ENCODE results near the gene DNAJA3. TPM values are rescaled to one million over a fixed set of nuclear protein-coding genes. Genes with fewer than 3 reads are reported as not detected.
"Not testable (repeated sequence)": the region's sequence is repeated elsewhere in the genome, so short reads cannot be mapped to it uniquely, and the experiment has no call there.

The DNAJA3 gene
- total and polyA plus RNA-seq, 2 donors (not counting 3 experiments of a cell fraction or from before 2014, with no cell fraction given) = 33.4 to 45.4 TPM

DNA sequence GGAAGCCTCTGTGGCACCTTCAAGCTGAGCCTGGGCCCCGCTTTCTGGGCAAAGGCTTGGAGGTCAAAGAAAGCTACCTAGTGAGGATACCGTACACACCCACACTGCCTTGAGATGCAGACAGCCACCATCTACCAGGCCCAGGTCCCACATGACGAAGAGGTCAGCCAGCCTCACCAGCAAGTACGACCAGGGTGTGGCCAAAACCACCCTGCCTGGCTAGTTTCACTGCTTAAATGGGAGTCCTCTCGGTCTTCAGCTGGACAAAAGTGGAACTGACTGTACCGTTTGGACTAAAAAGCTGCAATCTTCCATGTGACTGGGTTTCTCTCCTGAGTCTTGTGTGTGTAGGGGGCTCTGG lies 32.4 kb upstream of the DNAJA3 start:
- DNase-seq (ENCODE audit: low read depth, low spot score) (no peak), FAIRE-seq (no peak)
- no peak overlapping the region for H2AFZ ChIP-seq (ENCODE audit: low read depth, low read length)
- H3K9me1 ChIP-seq (replicated peaks; ENCODE audit: control insufficient read depth, extremely low read depth, insufficient read depth, low read length) = no peaks in the 10 kb centered on the region
- no peaks in the 10 kb centered on the region for H4K20me1 ChIP-seq (replicated peaks; ENCODE audit: control insufficient read depth, extremely low read depth, insufficient read depth, low read length)
- no peak overlapping the region for H3K4me3 ChIP-seq (replicated peaks in 1 of 3; ENCODE audit: insufficient read depth in 1 of 3, low read depth in 1 of 3, low read length in 3 of 3)
- TF ChIP-seq EZH2 (IDR thresholded peaks at IDR 0.05; ENCODE audit: borderline replicate concordance, low read depth, low read length, severe bottlenecking) = no peak
- no peak for TF ChIP-seq POLR2A (IDR thresholded peaks at IDR 0.05; ENCODE audit: low read depth, low read length)
- TF ChIP-seq, protein P1, sequence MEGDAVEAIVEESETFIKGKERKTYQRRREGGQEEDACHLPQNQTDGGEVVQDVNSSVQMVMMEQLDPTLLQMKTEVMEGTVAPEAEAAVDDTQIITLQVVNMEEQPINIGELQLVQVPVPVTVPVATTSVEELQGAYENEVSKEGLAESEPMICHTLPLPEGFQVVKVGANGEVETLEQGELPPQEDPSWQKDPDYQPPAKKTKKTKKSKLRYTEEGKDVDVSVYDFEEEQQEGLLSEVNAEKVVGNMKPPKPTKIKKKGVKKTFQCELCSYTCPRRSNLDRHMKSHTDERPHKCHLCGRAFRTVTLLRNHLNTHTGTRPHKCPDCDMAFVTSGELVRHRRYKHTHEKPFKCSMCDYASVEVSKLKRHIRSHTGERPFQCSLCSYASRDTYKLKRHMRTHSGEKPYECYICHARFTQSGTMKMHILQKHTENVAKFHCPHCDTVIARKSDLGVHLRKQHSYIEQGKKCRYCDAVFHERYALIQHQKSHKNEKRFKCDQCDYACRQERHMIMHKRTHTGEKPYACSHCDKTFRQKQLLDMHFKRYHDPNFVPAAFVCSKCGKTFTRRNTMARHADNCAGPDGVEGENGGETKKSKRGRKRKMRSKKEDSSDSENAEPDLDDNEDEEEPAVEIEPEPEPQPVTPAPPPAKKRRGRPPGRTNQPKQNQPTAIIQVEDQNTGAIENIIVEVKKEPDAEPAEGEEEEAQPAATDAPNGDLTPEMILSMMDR (IDR thresholded peaks at IDR 0.05; ENCODE audit: extremely low read depth in 1 of 2, insufficient read depth in 1 of 2, low read depth in 1 of 2, low read length in 2 of 2) = no peak
- no peak for TF ChIP-seq GATA2 (IDR thresholded peaks at IDR 0.05; ENCODE audit: insufficient read depth, insufficient read length, low read depth, low read length)
- no peak for TF ChIP-seq JUN (IDR thresholded peaks at IDR 0.05; ENCODE audit: borderline replicate concordance, insufficient read depth, insufficient read length, low read depth)
- no peak for TF ChIP-seq FOS (IDR thresholded peaks at IDR 0.05; ENCODE audit: borderline replicate concordance, insufficient read depth, low read length)
- no peak for TF ChIP-seq MYC (IDR thresholded peaks at IDR 0.05; ENCODE audit: low read depth, low read length)
- TF ChIP-seq MAX (IDR thresholded peaks at IDR 0.05; ENCODE audit: insufficient read depth, insufficient read length) = no peak
- no peak for TF ChIP-seq POLR2AphosphoS5 (IDR thresholded peaks at IDR 0.05; ENCODE audit: insufficient read depth, low read depth, low read length)
- no peaks in the 10 kb centered on the region for H3K9me3 ChIP-seq (replicated peaks; ENCODE audit: control insufficient read depth, insufficient read depth, low read length)
- no peak overlapping the region for H3K27ac ChIP-seq (ENCODE audit: insufficient read depth, low read depth, low read length)
- peaks cover 0 to 18% of the 10 kb centered on the region in 2 experiments for H3K36me3 ChIP-seq (ENCODE audit: control insufficient read depth in 2 of 2, extremely low read depth in 1 of 2, insufficient read depth in 2 of 2, low read length in 2 of 2)
- CTCF ChIA-PET = interaction anchor here (0.8 to 7.5 kb wide), 6 partner anchors 10 to 193 kb away, joined by 3 to 63 read pairs (median 4); partner anchors contain the start of gene PAM16
- no peaks in the 10 kb centered on the region for H3K79me2 ChIP-seq (ENCODE audit: control insufficient read depth, insufficient read depth, low read length)
- no peak overlapping the region for H3K4me2 ChIP-seq (ENCODE audit: insufficient read depth, low read length)
- no TSS peak for BruUV-seq (replicated peaks)
- POLR2A ChIA-PET = no interaction called here
- dilution Hi-C loops (cut with MboI; ENCODE audit: extremely low pct_ligation_motif_present, low sequenced_read_pairs) (no loop called here), intact Hi-C loops (cut with micrococcal nuclease) (no loop called here)
- H3K27me3 ChIP-seq (ENCODE audit: control insufficient read depth in 2 of 2, insufficient read depth in 2 of 2, low read length in 2 of 2) = no peaks in the 10 kb centered on the region
- no peak overlapping the region for H3K9ac ChIP-seq (replicated peaks; ENCODE audit: extremely low read depth, insufficient read depth, low read length)
- no peaks in the 10 kb centered on the region for H3K4me1 ChIP-seq (ENCODE audit: control insufficient read depth, extremely low read depth, insufficient read depth, low read length)

DNA sequence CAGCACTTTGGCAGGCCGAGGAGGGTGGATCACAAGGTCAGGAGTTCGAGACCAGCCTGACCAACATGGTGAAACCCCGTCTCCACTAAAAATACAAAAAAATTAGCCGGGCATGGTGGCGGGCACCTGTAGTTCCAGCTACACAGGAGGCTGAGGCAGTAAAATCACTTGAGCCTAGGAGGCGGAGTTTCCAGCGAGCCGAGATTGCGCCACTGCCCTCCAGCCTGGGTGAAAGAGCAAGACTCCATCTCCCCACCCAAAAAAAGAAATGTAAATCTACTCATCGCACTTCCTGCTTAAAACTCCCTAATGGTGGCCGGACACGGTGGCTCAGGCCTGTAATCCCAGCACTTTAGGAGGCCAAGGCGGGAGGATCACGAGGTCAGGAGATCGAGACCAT lies 31.8 kb upstream of the DNAJA3 start:
- H3K27ac ChIP-seq (ENCODE audit: insufficient read depth, low read depth, low read length); H3K9me3 ChIP-seq (replicated peaks; ENCODE audit: control insufficient read depth, insufficient read depth, low read length); BruUV-seq (replicated peaks); H3K79me2 ChIP-seq (ENCODE audit: control insufficient read depth, insufficient read depth, low read length); H3K4me2 ChIP-seq (ENCODE audit: insufficient read depth, low read length); H3K4me1 ChIP-seq (ENCODE audit: control insufficient read depth, extremely low read depth, insufficient read depth, low read length); H3K9ac ChIP-seq (replicated peaks; ENCODE audit: extremely low read depth, insufficient read depth, low read length); POLR2A ChIA-PET; H2AFZ ChIP-seq (ENCODE audit: low read depth, low read length); H3K27me3 ChIP-seq (ENCODE audit: control insufficient read depth in 2 of 2, insufficient read depth in 2 of 2, low read length in 2 of 2); H4K20me1 ChIP-seq (replicated peaks; ENCODE audit: control insufficient read depth, extremely low read depth, insufficient read depth, low read length); H3K9me1 ChIP-seq (replicated peaks; ENCODE audit: control insufficient read depth, extremely low read depth, insufficient read depth, low read length); dilution Hi-C loops (cut with MboI; ENCODE audit: extremely low pct_ligation_motif_present, low sequenced_read_pairs); intact Hi-C loops (cut with micrococcal nuclease); H3K4me3 ChIP-seq (replicated peaks in 1 of 3; ENCODE audit: insufficient read depth in 1 of 3, low read depth in 1 of 3, low read length in 3 of 3); FAIRE-seq; DNase-seq (ENCODE audit: low read depth, low spot score): not testable (repeated sequence)
- CTCF ChIA-PET = interaction anchor here (0.8 to 7.5 kb wide), 4 partner anchors 9 to 193 kb away, joined by 3 to 63 read pairs (median 5); partner anchors contain the start of gene PAM16
- peaks cover 0 to 18% of the 10 kb centered on the region in 2 experiments for H3K36me3 ChIP-seq (ENCODE audit: control insufficient read depth in 2 of 2, extremely low read depth in 1 of 2, insufficient read depth in 2 of 2, low read length in 2 of 2)

Measured in endothelial cell of umbilical vein (primary cell).